ENCODE data around the gene FOXP1. TPM values are rescaled to one million over a fixed set of nuclear protein-coding genes. Genes with fewer than 3 reads are reported as not detected.

FOXP1 gene
- total and polyA plus RNA-seq, 12 donors, result 7.6 to 42.7 (median 24.3) TPM

- Histone ChIP-seq H3K27ac (no peak overlapping the region), H3K27me3 (no peaks in the 10 kb centered on the region), H3K4me3 (no peak overlapping the region), H3K4me1 (replicated peaks in 1 of 2) (no peaks in the 10 kb centered on the region), H3K36me3 (replicated peaks in 1 of 2) (no peaks in the 10 kb centered on the region), H3K9me3 (replicated peaks in 1 of 3) (no peaks in the 10 kb centered on the region)
- TF ChIP-seq CTCF (IDR thresholded peaks at IDR 0.05) (no peak), POLR2A (IDR thresholded peaks at IDR 0.05) (no peak)
- no peak for DNase-seq
- intact Hi-C loops (cut with DNase I), result no loop called here
- 83 to 88% (median 86%) methylated on average over 6 of the region's 6 CpGs for WGBS, 4 donors
Measured at GRCh38 chr3:71564361-71564760, 19.2 kb downstream of the FOXP1 start.

GRCh38 chr3:71563827-71564226 lies 19.7 kb downstream of the FOXP1 start:
- H3K4me1 ChIP-seq (replicated peaks in 1 of 2), result no peaks in the 10 kb centered on the region
- H3K27me3 ChIP-seq, result no peaks in the 10 kb centered on the region
- no peaks in the 10 kb centered on the region for H3K9me3 ChIP-seq (replicated peaks in 1 of 3)
- H3K27ac ChIP-seq, result no peak overlapping the region
- no peaks in the 10 kb centered on the region for H3K36me3 ChIP-seq (replicated peaks in 1 of 2)
- TF ChIP-seq CTCF (IDR thresholded peaks at IDR 0.05), result no peak
- no peak for TF ChIP-seq POLR2A (IDR thresholded peaks at IDR 0.05)
- DNase-seq, result no peak
- WGBS, 4 donors, result 88 to 97% (median 94%) methylated on average over 3 of the region's 3 CpGs
- intact Hi-C loops (cut with DNase I), result no loop called here
- no peak overlapping the region for H3K4me3 ChIP-seq

GRCh38 chr3:71562938-71563337 lies 20.6 kb downstream of the FOXP1 start:
- Histone ChIP-seq H3K36me3 (replicated peaks in 1 of 2) (no peaks in the 10 kb centered on the region), H3K4me3 (no peak overlapping the region), H3K27ac (no peak overlapping the region), H3K4me1 (replicated peaks in 1 of 2) (no peaks in the 10 kb centered on the region), H3K9me3 (replicated peaks in 1 of 3) (no peaks in the 10 kb centered on the region), H3K27me3 (no peaks in the 10 kb centered on the region)
- TF ChIP-seq POLR2A (IDR thresholded peaks at IDR 0.05) (no peak), CTCF (IDR thresholded peaks at IDR 0.05) (no peak)
- intact Hi-C loops (cut with DNase I), result no loop called here
- DNase-seq, result no peak

GRCh38 chr3:71560665-71561064 lies 22.9 kb downstream of the FOXP1 start:
- Histone ChIP-seq H3K27me3 (no peaks in the 10 kb centered on the region), H3K4me1 (replicated peaks in 1 of 2) (no peaks in the 10 kb centered on the region), H3K36me3 (replicated peaks in 1 of 2) (no peaks in the 10 kb centered on the region), H3K9me3 (replicated peaks in 1 of 3) (no peaks in the 10 kb centered on the region), H3K4me3 (no peak overlapping the region), H3K27ac (no peak overlapping the region)
- intact Hi-C loops (cut with DNase I), result no loop called here
- no peak for TF ChIP-seq POLR2A (IDR thresholded peaks at IDR 0.05)
- no peak for TF ChIP-seq CTCF (IDR thresholded peaks at IDR 0.05)
- WGBS, 4 donors, result 96 to 100% (median 96%) methylated on average over 2 of the region's 2 CpGs
- no peak for DNase-seq

Data from adrenal gland (tissue), 12 donors.